Osteoblast (primary cell): ENCODE measurements around the gene PLXNA4. TPM values are rescaled to one million over a fixed set of nuclear protein-coding genes. Genes with fewer than 3 reads are reported as not detected.

ENCODE experiments used
- DNase-seq: peaks from one replicate; pipeline ENCODE4 v3.0.0; 2011; ENCODE audit warnings: low spot score, mixed read lengths; ENCODE audit not compliant: insufficient read length; ENCODE audit errors: missing footprints
- H2AFZ ChIP-seq: 2 replicates; pipeline ENCODE4 v1.6.0; 2011; ENCODE audit warnings: mild to moderate bottlenecking, low read length
- H3K27ac ChIP-seq: 2 replicates; pipeline ENCODE4 v1.5.1; 2011; ENCODE audit warnings: mild to moderate bottlenecking, low read depth, low read length, moderate library complexity
- H3K27me3 ChIP-seq: 2 replicates; pipeline ENCODE4 v1.6.0; 2012; ENCODE audit warnings: mild to moderate bottlenecking, control low read depth, inconsistent platforms, low read length, moderate library complexity; ENCODE audit not compliant: insufficient read depth
- H3K36me3 ChIP-seq: 2 replicates; pipeline ENCODE4 v1.5.1; 2011; ENCODE audit warnings: mild to moderate bottlenecking, low read length, control low read depth, moderate library complexity; ENCODE audit not compliant: insufficient read depth
- H3K4me1 ChIP-seq: 2 replicates; pipeline ENCODE4 v1.5.1; 2011; ENCODE audit warnings: mild to moderate bottlenecking, low read length, control low read depth, moderate library complexity; ENCODE audit not compliant: insufficient read depth
- H3K4me2 ChIP-seq: 2 replicates; pipeline ENCODE4 v1.6.0; 2011; ENCODE audit warnings: mild to moderate bottlenecking, low read length; ENCODE audit not compliant: insufficient read depth
- H3K4me3 ChIP-seq: fragments of 200-600 bp; sonication (generic); 3 replicates; pipeline ENCODE4 v1.5.1; 2012; ENCODE audit warnings: mild to moderate bottlenecking, low read length, inconsistent platforms; ENCODE audit not compliant: insufficient read depth
- H3K79me2 ChIP-seq: 2 replicates; pipeline ENCODE4 v1.6.0; 2012; ENCODE audit warnings: mild to moderate bottlenecking, low read length, control low read depth, inconsistent platforms; ENCODE audit not compliant: insufficient read depth
- H3K9me3 ChIP-seq: 2 replicates; pipeline ENCODE4 v1.5.1; 2011; ENCODE audit warnings: low read depth, low read length, control low read depth
- H4K20me1 ChIP-seq: 2 replicates; pipeline ENCODE4 v1.6.0; 2012; ENCODE audit warnings: mild to moderate bottlenecking, low read length, control low read depth; ENCODE audit not compliant: insufficient read depth
- total RNA-seq: library from RNA; depleted of rRNA; stranded (reverse); fragments of >200 nt; gene quantifications from 2 replicates; pipeline ENCODE4 v1.2.3, GENCODE V29; 2012
- TF ChIP-seq, protein P1 (sequence below): IDR thresholded peaks from 2 replicates; pipeline ENCODE4 v1.5.1; 2011; ENCODE audit warnings: mild to moderate bottlenecking, low read depth, low read length, moderate library complexity; ENCODE audit errors: extremely low read depth

PLXNA4 gene
- total RNA-seq, 1 donor = 4.3 TPM

DNA sequence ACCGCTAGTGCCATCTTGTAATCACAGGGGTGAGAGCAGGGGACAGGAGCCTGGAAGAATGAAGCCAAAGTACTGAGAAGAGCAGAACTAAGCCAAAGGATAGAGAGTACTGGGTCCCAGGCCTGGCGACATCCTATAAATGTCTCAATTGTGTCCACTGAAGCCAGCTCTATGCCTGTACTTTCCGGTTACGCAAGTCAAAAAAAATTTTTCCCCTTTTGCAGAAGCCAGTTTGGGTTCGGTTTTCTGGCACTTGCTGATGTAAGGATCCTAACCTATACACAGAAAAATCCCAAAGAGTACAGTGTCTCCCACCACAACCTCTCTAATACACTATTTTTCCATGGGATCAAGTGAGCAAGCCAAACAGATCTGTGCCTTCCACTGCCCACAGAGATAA is 61.1 kb downstream of the PLXNA4 start:
- no peaks in the 10 kb centered on the region for H3K27me3 ChIP-seq
- H3K79me2 ChIP-seq = no peaks in the 10 kb centered on the region
- H2AFZ ChIP-seq = no peak overlapping the region
- no peak overlapping the region for H3K4me3 ChIP-seq
- no peaks in the 10 kb centered on the region for H4K20me1 ChIP-seq
- H3K9me3 ChIP-seq = no peaks in the 10 kb centered on the region
- peaks cover 6% of the 10 kb centered on the region for H3K4me1 ChIP-seq
- no peaks in the 10 kb centered on the region for H3K36me3 ChIP-seq
- DNase-seq = no peak
- H3K27ac ChIP-seq = no peak overlapping the region
- no peak overlapping the region for H3K4me2 ChIP-seq
- TF ChIP-seq, protein P1, sequence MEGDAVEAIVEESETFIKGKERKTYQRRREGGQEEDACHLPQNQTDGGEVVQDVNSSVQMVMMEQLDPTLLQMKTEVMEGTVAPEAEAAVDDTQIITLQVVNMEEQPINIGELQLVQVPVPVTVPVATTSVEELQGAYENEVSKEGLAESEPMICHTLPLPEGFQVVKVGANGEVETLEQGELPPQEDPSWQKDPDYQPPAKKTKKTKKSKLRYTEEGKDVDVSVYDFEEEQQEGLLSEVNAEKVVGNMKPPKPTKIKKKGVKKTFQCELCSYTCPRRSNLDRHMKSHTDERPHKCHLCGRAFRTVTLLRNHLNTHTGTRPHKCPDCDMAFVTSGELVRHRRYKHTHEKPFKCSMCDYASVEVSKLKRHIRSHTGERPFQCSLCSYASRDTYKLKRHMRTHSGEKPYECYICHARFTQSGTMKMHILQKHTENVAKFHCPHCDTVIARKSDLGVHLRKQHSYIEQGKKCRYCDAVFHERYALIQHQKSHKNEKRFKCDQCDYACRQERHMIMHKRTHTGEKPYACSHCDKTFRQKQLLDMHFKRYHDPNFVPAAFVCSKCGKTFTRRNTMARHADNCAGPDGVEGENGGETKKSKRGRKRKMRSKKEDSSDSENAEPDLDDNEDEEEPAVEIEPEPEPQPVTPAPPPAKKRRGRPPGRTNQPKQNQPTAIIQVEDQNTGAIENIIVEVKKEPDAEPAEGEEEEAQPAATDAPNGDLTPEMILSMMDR = no peak

DNA sequence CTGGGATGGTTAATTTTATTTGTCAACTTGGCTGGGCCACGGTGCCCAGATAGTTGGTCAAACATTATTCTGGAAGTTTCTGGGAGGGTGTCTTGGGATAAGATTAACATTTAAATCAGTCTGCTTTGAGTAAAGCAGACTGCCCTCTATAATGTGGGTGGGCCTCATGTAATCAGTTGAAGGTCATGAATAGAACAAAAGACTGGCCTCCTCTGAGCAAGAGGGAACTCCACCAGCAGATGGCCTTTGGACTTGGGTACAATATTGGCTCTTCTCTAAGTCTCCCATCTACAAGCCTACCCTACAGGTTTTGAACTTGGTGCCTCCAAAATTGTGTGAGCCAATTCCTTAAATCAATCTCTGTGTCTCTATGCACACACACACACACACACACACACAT is 61.8 kb downstream of the PLXNA4 start:
- no peak overlapping the region for H3K27ac ChIP-seq
- no peaks in the 10 kb centered on the region for H3K4me1 ChIP-seq
- TF ChIP-seq, protein P1 = no peak
- H3K79me2 ChIP-seq = no peaks in the 10 kb centered on the region
- no peak overlapping the region for H2AFZ ChIP-seq
- no peak overlapping the region for H3K4me3 ChIP-seq
- no peaks in the 10 kb centered on the region for H3K9me3 ChIP-seq
- H3K36me3 ChIP-seq = no peaks in the 10 kb centered on the region
- no peak overlapping the region for H3K4me2 ChIP-seq
- no peaks in the 10 kb centered on the region for H3K27me3 ChIP-seq
- H4K20me1 ChIP-seq = no peaks in the 10 kb centered on the region
- no peak for DNase-seq

DNA sequence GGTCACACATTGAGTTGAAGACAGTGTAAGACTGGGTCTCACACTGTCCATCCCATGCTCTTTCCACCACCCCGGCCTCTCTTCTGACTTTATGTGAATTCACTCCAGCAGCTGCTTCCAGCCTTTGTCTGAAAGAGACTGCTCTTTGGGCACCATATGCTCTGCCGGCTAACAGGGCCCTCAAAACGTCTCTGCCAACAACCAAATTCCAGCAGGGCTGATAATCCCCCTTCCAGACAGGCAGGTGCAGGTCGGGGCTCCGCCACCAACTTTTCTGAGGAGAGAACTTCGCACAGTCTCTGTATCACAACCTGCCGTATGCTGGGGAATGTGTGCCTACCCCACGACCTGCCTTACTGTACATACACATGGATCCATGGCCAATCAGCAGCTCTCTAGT is 64.3 kb downstream of the PLXNA4 start:
- Histone ChIP-seq H3K9me3 (no peaks in the 10 kb centered on the region), H3K4me3 (no peak overlapping the region), H2AFZ (no peak overlapping the region), H4K20me1 (no peaks in the 10 kb centered on the region), H3K4me1 (no peaks in the 10 kb centered on the region), H3K36me3 (no peaks in the 10 kb centered on the region), H3K4me2 (no peak overlapping the region), H3K27ac (no peak overlapping the region), H3K27me3 (no peaks in the 10 kb centered on the region), H3K79me2 (no peaks in the 10 kb centered on the region)
- TF ChIP-seq, protein P1 = no peak
- DNase-seq = no peak

DNA sequence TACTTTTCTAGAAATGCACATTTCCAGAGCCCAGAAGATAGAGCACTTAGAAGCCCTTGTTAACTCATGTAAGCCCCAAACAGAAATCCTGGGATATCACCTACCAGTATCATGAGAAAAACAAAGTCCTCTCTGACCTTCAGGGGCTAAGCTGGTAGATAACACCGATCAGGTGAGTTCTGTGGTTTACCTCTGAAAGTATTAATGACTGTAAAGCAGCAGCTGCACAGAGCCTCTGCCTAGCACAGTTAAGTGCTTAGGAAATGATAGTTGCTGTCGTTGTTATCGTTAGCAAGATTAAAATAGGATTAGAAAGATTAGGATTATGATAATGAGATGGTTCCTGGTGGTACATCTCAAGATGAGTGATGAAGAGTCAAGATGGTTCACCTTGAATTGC is 64.9 kb downstream of the PLXNA4 start:
- no peak overlapping the region for H2AFZ ChIP-seq
- H3K79me2 ChIP-seq = no peaks in the 10 kb centered on the region
- no peaks in the 10 kb centered on the region for H3K36me3 ChIP-seq
- no peaks in the 10 kb centered on the region for H3K27me3 ChIP-seq
- H3K4me2 ChIP-seq = no peak overlapping the region
- H3K27ac ChIP-seq = no peak overlapping the region
- TF ChIP-seq, protein P1 = no peak
- H4K20me1 ChIP-seq = no peaks in the 10 kb centered on the region
- no peaks in the 10 kb centered on the region for H3K9me3 ChIP-seq
- H3K4me1 ChIP-seq = no peaks in the 10 kb centered on the region
- H3K4me3 ChIP-seq = no peak overlapping the region
- DNase-seq = no peak
